Measurements from ENCODE around the gene ALK.

DNA sequence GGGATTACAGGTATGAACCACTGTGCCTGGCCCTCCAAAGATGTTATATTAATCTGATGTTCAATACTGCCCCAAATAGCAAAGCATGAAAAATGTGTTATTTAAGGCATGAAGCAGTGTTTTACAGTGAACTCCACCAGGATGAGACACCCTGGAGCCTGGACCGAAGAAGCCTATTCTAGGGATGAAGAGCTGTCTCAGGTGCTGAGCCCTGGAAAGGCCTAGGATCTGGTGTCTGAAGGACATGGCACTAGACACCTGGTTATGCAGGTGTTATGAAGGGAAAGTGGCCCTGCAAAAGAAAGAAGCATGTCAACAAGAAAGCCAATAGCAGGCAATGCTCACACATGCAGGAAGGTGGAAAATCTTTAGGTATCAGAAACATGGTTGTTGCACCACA lies 431.8 kb downstream of the ALK start:
- TF ChIP-seq, protein P1, sequence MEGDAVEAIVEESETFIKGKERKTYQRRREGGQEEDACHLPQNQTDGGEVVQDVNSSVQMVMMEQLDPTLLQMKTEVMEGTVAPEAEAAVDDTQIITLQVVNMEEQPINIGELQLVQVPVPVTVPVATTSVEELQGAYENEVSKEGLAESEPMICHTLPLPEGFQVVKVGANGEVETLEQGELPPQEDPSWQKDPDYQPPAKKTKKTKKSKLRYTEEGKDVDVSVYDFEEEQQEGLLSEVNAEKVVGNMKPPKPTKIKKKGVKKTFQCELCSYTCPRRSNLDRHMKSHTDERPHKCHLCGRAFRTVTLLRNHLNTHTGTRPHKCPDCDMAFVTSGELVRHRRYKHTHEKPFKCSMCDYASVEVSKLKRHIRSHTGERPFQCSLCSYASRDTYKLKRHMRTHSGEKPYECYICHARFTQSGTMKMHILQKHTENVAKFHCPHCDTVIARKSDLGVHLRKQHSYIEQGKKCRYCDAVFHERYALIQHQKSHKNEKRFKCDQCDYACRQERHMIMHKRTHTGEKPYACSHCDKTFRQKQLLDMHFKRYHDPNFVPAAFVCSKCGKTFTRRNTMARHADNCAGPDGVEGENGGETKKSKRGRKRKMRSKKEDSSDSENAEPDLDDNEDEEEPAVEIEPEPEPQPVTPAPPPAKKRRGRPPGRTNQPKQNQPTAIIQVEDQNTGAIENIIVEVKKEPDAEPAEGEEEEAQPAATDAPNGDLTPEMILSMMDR (IDR thresholded peaks at IDR 0.05; ENCODE audit: borderline replicate concordance, extremely low read depth, low read length, poor library complexity, severe bottlenecking), result no peak
- TF ChIP-seq EZH2 (IDR thresholded peaks at IDR 0.05; ENCODE audit: borderline replicate concordance, low read depth, low read length, severe bottlenecking), result no peak

Measured in DND-41 (cell line).